Natural killer cell (primary cell): ENCODE measurements around the gene MAP2K5. TPM values are rescaled to one million over a fixed set of nuclear protein-coding genes. Genes with fewer than 3 reads are reported as not detected.

Experiments
- ATAC-seq, 3 donors: fragments of 150-1000 bp in 2 of 3; fragments of 200-7000 bp in 1 of 3; cut with Tn5 transposase; 1 replicate in 1 of 3; 2 replicates in 2 of 3; pipeline ENCODE4 v1.10.0; 2021; ENCODE audit warnings: mild to moderate bottlenecking in 2 of 3, moderate library complexity in 2 of 3
- DNase-seq, 2 donors: peaks; one replicate each; pipeline versions ENCODE4 v3.0.0 to v3.0.0-alpha.2; 2013 to 2021; ENCODE audit warnings: mixed read lengths in 1 of 2
- H3K27ac ChIP-seq: one replicate; pipeline ENCODE4 v1.5.1; 2013; ENCODE audit warnings: mild to moderate bottlenecking, low read length
- H3K27me3 ChIP-seq: one replicate; pipeline ENCODE4 v1.6.1; 2013; ENCODE audit warnings: low read length; ENCODE audit not compliant: control insufficient read depth, insufficient read depth
- H3K36me3 ChIP-seq: one replicate; pipeline ENCODE4 v1.6.1; 2013; ENCODE audit warnings: low read length; ENCODE audit not compliant: control insufficient read depth, insufficient read depth
- H3K4me1 ChIP-seq: one replicate; pipeline ENCODE4 v1.6.1; 2013; ENCODE audit warnings: low read length; ENCODE audit not compliant: control insufficient read depth, insufficient read depth
- H3K4me3 ChIP-seq: one replicate; pipeline ENCODE4 v1.5.1; 2013; ENCODE audit warnings: low read length
- H3K9me3 ChIP-seq: one replicate; pipeline ENCODE4 v1.6.1; 2013; ENCODE audit warnings: low read length; ENCODE audit not compliant: control insufficient read depth, insufficient read depth
- H3K27ac Mint-ChIP-seq, 2 donors: one replicate each; pipeline ENCODE4 v1.8.0; 2022; ENCODE audit warnings: mild to moderate bottlenecking in 2 of 2, mixed read lengths in 2 of 2, moderate library complexity in 1 of 2
- H3K27me3 Mint-ChIP-seq, 2 donors: one replicate each; pipeline ENCODE4 v1.8.0; 2022; ENCODE audit warnings: low read depth in 2 of 2, mixed read lengths in 2 of 2
- H3K36me3 Mint-ChIP-seq: one replicate; pipeline ENCODE4 v1.8.0; 2022; ENCODE audit warnings: mixed read lengths
- H3K4me1 Mint-ChIP-seq, 2 donors: one replicate each; pipeline ENCODE4 v1.8.0; 2022; ENCODE audit warnings: mixed read lengths in 2 of 2
- H3K4me3 Mint-ChIP-seq: one replicate; pipeline ENCODE4 v1.8.0; 2022; ENCODE audit warnings: mild to moderate bottlenecking, moderate library complexity, mixed read lengths
- H3K9me3 Mint-ChIP-seq, 2 donors: one replicate each; pipeline ENCODE4 v1.8.0; 2022; ENCODE audit warnings: mixed read lengths in 2 of 2
- WGBS: methylation state at CpG from one replicate; pipeline ENCODE4 v1.1.7; 2013; ENCODE audit warnings: missing lambda C conversion rate; ENCODE audit not compliant: insufficient coverage; 5-methylcytosine and 5-hydroxymethylcytosine counted together
- intact Hi-C: fragments of 100-400 bp; cut with micrococcal nuclease; formaldehyde crosslinking; loops from one replicate; pipeline ENCODE4 v1.14.2; 2022
- total RNA-seq, 4 donors: library from RNA; stranded (reverse); fragments of 120-200 nt in 1 of 4; gene quantifications; one replicate each; pipeline versions ENCODE4 v1.2.3 to v1.2.4, GENCODE V29; 2013 to 2022
- TF ChIP-seq, protein P1 (sequence below): fragments of 200-600 bp; IDR thresholded peaks from one replicate; pipeline ENCODE4 v1.8.0; 2022; ENCODE audit warnings: antibody characterized with exemption

MAP2K5 gene
- total RNA-seq, 3 donors from 2014 or later (not counting 1 experiment from before 2014, with no cell fraction given), result 25.6 to 32.6 (median 29.2) TPM

DNA sequence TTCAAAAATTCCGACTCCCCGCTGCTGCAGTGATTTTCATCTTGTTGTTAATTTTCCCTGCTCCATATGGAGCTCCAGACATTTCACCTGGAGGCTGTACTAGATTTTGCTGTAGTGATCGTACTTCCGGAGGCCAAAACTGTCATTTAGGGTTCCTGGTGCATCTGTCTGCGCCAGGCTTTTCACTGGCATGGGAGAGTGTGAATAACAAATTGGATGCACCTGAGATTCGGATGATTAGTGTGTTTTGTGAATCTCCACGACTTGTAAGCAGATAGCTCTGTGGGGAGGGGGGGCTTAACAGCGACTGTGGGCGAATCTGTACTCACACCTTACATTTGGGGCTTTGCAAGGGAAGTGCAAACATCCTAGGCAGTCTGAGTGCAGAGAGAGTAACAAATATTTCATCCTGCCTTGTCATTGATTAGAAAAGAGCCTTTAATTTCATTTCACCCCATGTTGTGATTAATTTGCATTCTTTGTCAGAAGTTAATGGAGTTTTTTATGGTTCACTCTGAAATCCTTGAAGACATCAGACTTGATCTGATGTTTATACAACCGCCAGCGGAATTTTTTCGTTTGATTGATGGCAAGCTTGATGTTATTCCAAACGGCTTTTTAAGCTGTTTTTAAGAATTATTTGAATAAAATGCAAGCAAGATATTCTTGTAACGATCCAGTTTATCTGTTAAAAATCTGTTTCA lies 190.3 kb downstream of the MAP2K5 start:
- no peaks in the 10 kb centered on the region for H3K36me3 Mint-ChIP-seq
- Histone ChIP-seq H3K4me3 (no peak overlapping the region), H3K27me3 (no peaks in the 10 kb centered on the region), H3K9me3 (no peaks in the 10 kb centered on the region), H3K27ac (no peak overlapping the region), H3K36me3 (no peaks in the 10 kb centered on the region), H3K4me1 (no peaks in the 10 kb centered on the region)
- H3K9me3 Mint-ChIP-seq, result no peaks in the 10 kb centered on the region
- H3K27me3 Mint-ChIP-seq, result no peaks in the 10 kb centered on the region
- DNase-seq (no peak), ATAC-seq (peak in 1 of 3 donors; percentile 35)
- TF ChIP-seq, protein P1, sequence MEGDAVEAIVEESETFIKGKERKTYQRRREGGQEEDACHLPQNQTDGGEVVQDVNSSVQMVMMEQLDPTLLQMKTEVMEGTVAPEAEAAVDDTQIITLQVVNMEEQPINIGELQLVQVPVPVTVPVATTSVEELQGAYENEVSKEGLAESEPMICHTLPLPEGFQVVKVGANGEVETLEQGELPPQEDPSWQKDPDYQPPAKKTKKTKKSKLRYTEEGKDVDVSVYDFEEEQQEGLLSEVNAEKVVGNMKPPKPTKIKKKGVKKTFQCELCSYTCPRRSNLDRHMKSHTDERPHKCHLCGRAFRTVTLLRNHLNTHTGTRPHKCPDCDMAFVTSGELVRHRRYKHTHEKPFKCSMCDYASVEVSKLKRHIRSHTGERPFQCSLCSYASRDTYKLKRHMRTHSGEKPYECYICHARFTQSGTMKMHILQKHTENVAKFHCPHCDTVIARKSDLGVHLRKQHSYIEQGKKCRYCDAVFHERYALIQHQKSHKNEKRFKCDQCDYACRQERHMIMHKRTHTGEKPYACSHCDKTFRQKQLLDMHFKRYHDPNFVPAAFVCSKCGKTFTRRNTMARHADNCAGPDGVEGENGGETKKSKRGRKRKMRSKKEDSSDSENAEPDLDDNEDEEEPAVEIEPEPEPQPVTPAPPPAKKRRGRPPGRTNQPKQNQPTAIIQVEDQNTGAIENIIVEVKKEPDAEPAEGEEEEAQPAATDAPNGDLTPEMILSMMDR, result no peak
- no peak overlapping the region for H3K27ac Mint-ChIP-seq
- intact Hi-C loops, result no loop called here
- WGBS, result 85% methylated on average over 14 of the region's 14 CpGs
- H3K4me1 Mint-ChIP-seq, result peaks cover 27 to 30% of the 10 kb centered on the region in 2 donors
- no peak overlapping the region for H3K4me3 Mint-ChIP-seq

DNA sequence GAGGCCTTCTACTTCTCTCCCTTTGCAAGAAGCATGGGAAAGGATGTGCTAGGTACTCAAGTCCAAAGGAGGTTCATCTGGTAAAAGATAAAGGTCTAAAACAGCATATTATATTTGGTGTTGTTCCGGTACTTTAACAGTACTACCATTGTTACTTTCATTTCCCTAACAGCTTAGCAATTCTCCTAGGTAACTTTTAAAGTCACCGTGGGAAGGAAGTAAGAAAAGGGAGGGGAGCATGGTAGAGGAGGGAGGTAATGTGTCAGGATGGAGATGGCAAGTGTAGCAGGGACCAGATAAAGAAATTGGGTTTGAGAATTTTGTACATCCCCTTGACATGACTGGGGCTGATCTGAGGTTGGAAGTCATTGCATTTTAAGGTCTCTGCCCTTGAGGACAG lies 193.4 kb downstream of the MAP2K5 start:
- peaks cover 24 to 27% of the 10 kb centered on the region in 2 donors for H3K4me1 Mint-ChIP-seq
- H3K4me3 ChIP-seq, result no peak overlapping the region

DNA sequence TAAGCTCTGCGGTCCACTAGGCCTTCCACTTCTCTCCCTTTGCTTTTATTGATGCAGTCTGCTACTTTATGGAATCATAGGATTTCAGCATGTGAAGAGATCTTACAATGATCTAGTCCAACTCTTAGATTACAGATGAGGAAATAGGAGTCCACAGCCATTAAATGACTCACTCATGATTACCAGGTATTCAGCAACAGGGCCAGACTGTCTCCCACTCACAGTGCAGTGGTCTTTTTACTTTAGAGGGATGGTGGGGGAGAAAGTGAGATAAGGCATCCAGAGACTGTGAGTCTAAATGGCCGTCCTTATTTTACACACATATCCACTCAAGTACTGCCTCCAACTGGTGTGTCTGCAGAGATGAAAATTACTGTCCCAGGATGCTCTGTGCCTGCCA lies 194.3 kb downstream of the MAP2K5 start:
- no peaks in the 10 kb centered on the region for H3K4me1 ChIP-seq
- Mint-ChIP-seq H3K4me3 (no peak overlapping the region), H3K4me1 (peaks cover 21 to 23% of the 10 kb centered on the region in 2 donors), H3K9me3 (no peaks in the 10 kb centered on the region), H3K36me3 (no peaks in the 10 kb centered on the region), H3K27me3 (no peaks in the 10 kb centered on the region), H3K27ac (no peak overlapping the region)
- no peaks in the 10 kb centered on the region for H3K27me3 ChIP-seq
- no peak for DNase-seq
- no peak for ATAC-seq
- H3K4me3 ChIP-seq, result no peak overlapping the region
- TF ChIP-seq, protein P1, result no peak
- H3K27ac ChIP-seq, result no peak overlapping the region
- no peaks in the 10 kb centered on the region for H3K36me3 ChIP-seq
- 100% methylated on average over 1 of the region's 2 CpGs for WGBS
- intact Hi-C loops, result no loop called here
- no peaks in the 10 kb centered on the region for H3K9me3 ChIP-seq

More for the DNA sequence above, 193.4 kb downstream of the MAP2K5 start:
- TF ChIP-seq, protein P1, result no peak
- no peaks in the 10 kb centered on the region for H3K27me3 ChIP-seq
- Mint-ChIP-seq H3K9me3 (no peaks in the 10 kb centered on the region), H3K36me3 (no peaks in the 10 kb centered on the region), H3K27me3 (no peaks in the 10 kb centered on the region), H3K27ac (peak overlapping the region in 1 of 2 donors; percentile 28), H3K4me3 (no peak overlapping the region)
- ATAC-seq (no peak), DNase-seq (no peak)
- H3K27ac ChIP-seq, result no peak overlapping the region
- H3K4me1 ChIP-seq, result no peaks in the 10 kb centered on the region
- WGBS, result 6% methylated on average over 1 of the region's 2 CpGs
- intact Hi-C loops, result no loop called here
- no peaks in the 10 kb centered on the region for H3K9me3 ChIP-seq
- H3K36me3 ChIP-seq, result no peaks in the 10 kb centered on the region

DNA sequence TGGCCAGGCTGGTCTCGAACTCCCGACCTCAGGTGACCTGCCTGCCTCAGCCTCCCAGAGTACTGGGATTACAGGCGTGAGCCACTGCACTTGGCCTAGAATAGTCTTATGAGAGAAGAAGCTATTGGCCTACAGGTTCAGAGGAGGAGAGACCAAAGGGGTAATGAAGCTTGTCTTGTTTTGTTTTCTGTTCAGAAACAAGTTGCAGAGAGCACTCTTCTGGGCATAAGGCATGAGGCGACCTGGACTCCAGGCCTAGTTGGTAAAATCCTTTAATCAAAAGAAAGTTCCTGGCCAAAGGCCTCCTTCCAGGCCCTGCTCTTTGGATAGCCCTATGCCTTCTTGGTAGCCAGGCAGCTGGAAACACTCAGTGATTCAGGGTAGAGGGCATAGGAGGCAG lies 195.6 kb downstream of the MAP2K5 start:
- DNase-seq (no peak), ATAC-seq (peak in 1 of 3 donors; percentile 27)
- Histone ChIP-seq H3K27me3 (no peaks in the 10 kb centered on the region), H3K9me3 (no peaks in the 10 kb centered on the region), H3K36me3 (no peaks in the 10 kb centered on the region), H3K4me1 (no peaks in the 10 kb centered on the region), H3K27ac (no peak overlapping the region), H3K4me3 (no peak overlapping the region)
- intact Hi-C loops, result no loop called here
- Mint-ChIP-seq H3K4me3 (no peak overlapping the region), H3K27me3 (no peaks in the 10 kb centered on the region), H3K27ac (no peak overlapping the region), H3K9me3 (no peaks in the 10 kb centered on the region), H3K36me3 (no peaks in the 10 kb centered on the region), H3K4me1 (peaks cover 13 to 16% of the 10 kb centered on the region in 2 donors)
- TF ChIP-seq, protein P1, result no peak
- 73% methylated on average over 4 of the region's 4 CpGs for WGBS
